Muscle of arm (tissue), 12 donors: ENCODE measurements around the gene ACOT12. TPM values are rescaled to one million over a fixed set of nuclear protein-coding genes. Genes with fewer than 3 reads are reported as not detected.
"Not testable (repeated sequence)": the region's sequence is repeated elsewhere in the genome, so short reads cannot be mapped to it uniquely, and the experiment has no call there.

Experiments used
- DNase-seq: peaks from one replicate; pipeline ENCODE4 v3.0.0-alpha.2; 2013
- polyA plus RNA-seq, 12 donors: library from polyadenylated mRNA; unstranded; fragments of 120-200 nt; gene quantifications; one replicate each; pipeline ENCODE4 v1.2.1, GENCODE V29; 2013; ENCODE audit not compliant: insufficient read length in 12 of 12

ACOT12 gene
- polyA plus RNA-seq, 12 donors = 0.11 to 0.85 (median 0.21) TPM; not detected in 4

- DNase-seq = no peak
Observed at GRCh38 chr5:81297531-81297930, 96.4 kb downstream of the ACOT12 start.

GRCh38 chr5:81294021-81294420 is 99.9 kb downstream of the ACOT12 start:
- DNase-seq = not testable (repeated sequence)

GRCh38 chr5:81292130-81292529 is 101.8 kb downstream of the ACOT12 start:
- no peak for DNase-seq

- DNase-seq = no peak
Observed at GRCh38 chr5:81290146-81290545, 103.8 kb downstream of the ACOT12 start.

- no peak for DNase-seq
Observed at GRCh38 chr5:81288021-81288433, 105.9 kb downstream of the ACOT12 start.

GRCh38 chr5:81286059-81286617 is 107.8 kb downstream of the ACOT12 start:
- DNase-seq = no peak

GRCh38 chr5:81283976-81284375 is 110.0 kb downstream of the ACOT12 start:
- DNase-seq = no peak

Other genes starting within 250 kb of the ACOT12 start
- gene CKMT2, start 160.8 kb downstream of the ACOT12 start, polyA plus RNA-seq = 10 to 100 TPM in 11 of 12 donors, not detected in 1; 36.3 to 92.9 (median 68.1) TPM
- 10 to 100 TPM in 11 of 12 donors, not detected in 1; 22.4 to 46.5 (median 32.4) TPM for gene ZCCHC9, start 92.5 kb downstream of the ACOT12 start, polyA plus RNA-seq